ENCODE results near the gene IER3.

The IER3 gene

DNA sequence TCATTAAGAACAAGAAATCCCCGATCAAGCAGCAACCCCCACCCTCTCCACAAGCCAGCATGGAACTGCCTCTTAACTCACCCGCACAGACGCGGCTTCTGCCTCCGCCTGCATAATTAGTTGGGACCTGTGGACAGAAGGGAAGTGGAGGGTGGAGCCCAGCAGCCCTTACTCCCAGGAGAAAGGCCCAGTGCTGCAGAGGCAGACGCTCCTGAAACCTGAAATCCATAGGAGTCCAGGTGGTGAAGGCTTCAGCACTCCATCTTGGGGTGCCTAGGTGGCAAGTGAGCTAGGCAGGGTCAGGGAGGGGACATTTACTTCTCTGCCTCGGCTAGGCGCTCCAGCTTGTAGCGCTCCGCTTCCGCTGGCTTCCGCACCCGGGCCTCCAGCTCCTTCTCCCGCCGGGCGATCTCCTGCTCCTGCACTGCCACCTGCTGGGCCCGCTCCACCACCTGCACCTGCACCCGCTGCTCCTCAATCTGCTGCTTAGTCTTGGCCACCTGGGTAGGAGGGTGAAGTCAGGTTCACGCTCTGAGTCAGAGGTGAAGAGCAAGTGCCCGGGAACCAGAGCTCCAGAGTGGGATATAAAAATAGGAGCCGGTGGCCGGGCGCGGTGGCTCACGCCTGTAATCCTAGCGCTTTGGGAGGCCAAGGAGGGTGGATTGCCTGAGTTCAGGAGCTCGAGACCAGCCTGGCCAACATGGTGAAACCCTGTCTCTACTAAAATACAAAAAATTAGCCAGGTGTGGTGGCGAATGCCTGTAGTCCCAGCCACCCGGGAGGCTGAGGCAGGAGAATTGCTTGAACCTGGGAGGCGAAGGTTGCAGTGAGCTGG is 13.5 kb downstream of the IER3 start (continued):
- TF ChIP-seq OSR2 (tag by site-specific recombination; IDR thresholded peaks at IDR 0.05) (peak; percentile 97), ZNF24 (tag by site-specific recombination; IDR thresholded peaks at IDR 0.05) (0 out of 2 replicates have a peak, but pooled peaks have one; percentile 23), ZNF610 (tag by site-specific recombination; IDR thresholded peaks at IDR 0.05; ENCODE audit: borderline replicate concordance) (peak; percentile 71; the same call in 1 of the 2 replicates), ZBTB8A (tag by site-specific recombination; IDR thresholded peaks at IDR 0.05) (peak; percentile 40; the same call in 1 of the 2 replicates), ZNF664 (tag by site-specific recombination; IDR thresholded peaks at IDR 0.05) (no peak), ZNF585B (tag by site-specific recombination; IDR thresholded peaks at IDR 0.05) (no peak), IKZF3 (tag by site-specific recombination; IDR thresholded peaks at IDR 0.05) (peak; percentile 90), ZNF2 (tag by site-specific recombination; IDR thresholded peaks at IDR 0.05) (peak; percentile 74; the same call in 1 of the 2 replicates), ZIC2 (tag by site-specific recombination; IDR thresholded peaks at IDR 0.05) (peak; percentile 94), ZSCAN23 (tag by site-specific recombination; IDR thresholded peaks at IDR 0.05) (no peak), ZNF785 (tag by site-specific recombination; IDR thresholded peaks at IDR 0.05) (no peak), ZNF654 (tag by site-specific recombination; IDR thresholded peaks at IDR 0.05; ENCODE audit: low read depth) (peak; percentile 87), GLIS1 (tag by site-specific recombination; IDR thresholded peaks at IDR 0.05) (peak; percentile 50; the same call in 1 of the 2 replicates), ZNF776 (tag by site-specific recombination; IDR thresholded peaks at IDR 0.05; ENCODE audit: borderline replicate concordance) (no peak), ZNF335 (tag by site-specific recombination; conservative IDR thresholded peaks at IDR 0.05) (no peak), HOXA7 (CRISPR knock-in tag; IDR thresholded peaks at IDR 0.05; ENCODE audit: borderline replicate concordance) (no peak), SP7 (tag by site-specific recombination; IDR thresholded peaks at IDR 0.05) (peak; percentile 58; the same call in 1 of the 2 replicates), ZNF600 (tag by site-specific recombination; IDR thresholded peaks at IDR 0.05) (peak; percentile 95), ZNF10 (tag by site-specific recombination; IDR thresholded peaks at IDR 0.05) (peak; percentile 89), ZNF354C (tag by site-specific recombination; IDR thresholded peaks at IDR 0.05; ENCODE audit: borderline replicate concordance, low read depth) (no peak), GLIS2 (tag by site-specific recombination; IDR thresholded peaks at IDR 0.05) (peak; percentile 21; the same call in 1 of the 2 replicates), WT1 (tag by site-specific recombination; IDR thresholded peaks at IDR 0.05) (peak; percentile 45; the same call in 1 of the 2 replicates), ZNF660 (tag by site-specific recombination; IDR thresholded peaks at IDR 0.05) (peak; percentile 35; the same call in 1 of the 2 replicates)
- TF ChIP-seq, protein P1, sequence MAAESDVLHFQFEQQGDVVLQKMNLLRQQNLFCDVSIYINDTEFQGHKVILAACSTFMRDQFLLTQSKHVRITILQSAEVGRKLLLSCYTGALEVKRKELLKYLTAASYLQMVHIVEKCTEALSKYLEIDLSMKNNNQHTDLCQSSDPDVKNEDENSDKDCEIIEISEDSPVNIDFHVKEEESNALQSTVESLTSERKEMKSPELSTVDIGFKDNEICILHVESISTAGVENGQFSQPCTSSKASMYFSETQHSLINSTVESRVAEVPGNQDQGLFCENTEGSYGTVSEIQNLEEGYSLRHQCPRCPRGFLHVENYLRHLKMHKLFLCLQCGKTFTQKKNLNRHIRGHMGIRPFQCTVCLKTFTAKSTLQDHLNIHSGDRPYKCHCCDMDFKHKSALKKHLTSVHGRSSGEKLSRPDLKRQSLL (tag by site-specific recombination; IDR thresholded peaks at IDR 0.05): peak; percentile 97
- TF ChIP-seq, protein P2, sequence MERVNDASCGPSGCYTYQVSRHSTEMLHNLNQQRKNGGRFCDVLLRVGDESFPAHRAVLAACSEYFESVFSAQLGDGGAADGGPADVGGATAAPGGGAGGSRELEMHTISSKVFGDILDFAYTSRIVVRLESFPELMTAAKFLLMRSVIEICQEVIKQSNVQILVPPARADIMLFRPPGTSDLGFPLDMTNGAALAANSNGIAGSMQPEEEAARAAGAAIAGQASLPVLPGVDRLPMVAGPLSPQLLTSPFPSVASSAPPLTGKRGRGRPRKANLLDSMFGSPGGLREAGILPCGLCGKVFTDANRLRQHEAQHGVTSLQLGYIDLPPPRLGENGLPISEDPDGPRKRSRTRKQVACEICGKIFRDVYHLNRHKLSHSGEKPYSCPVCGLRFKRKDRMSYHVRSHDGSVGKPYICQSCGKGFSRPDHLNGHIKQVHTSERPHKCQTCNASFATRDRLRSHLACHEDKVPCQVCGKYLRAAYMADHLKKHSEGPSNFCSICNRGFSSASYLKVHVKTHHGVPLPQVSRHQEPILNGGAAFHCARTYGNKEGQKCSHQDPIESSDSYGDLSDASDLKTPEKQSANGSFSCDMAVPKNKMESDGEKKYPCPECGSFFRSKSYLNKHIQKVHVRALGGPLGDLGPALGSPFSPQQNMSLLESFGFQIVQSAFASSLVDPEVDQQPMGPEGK (tag by site-specific recombination; IDR thresholded peaks at IDR 0.05): peak; percentile 33; the same call in 1 of the 2 replicates
- TF ChIP-seq, protein P3, sequence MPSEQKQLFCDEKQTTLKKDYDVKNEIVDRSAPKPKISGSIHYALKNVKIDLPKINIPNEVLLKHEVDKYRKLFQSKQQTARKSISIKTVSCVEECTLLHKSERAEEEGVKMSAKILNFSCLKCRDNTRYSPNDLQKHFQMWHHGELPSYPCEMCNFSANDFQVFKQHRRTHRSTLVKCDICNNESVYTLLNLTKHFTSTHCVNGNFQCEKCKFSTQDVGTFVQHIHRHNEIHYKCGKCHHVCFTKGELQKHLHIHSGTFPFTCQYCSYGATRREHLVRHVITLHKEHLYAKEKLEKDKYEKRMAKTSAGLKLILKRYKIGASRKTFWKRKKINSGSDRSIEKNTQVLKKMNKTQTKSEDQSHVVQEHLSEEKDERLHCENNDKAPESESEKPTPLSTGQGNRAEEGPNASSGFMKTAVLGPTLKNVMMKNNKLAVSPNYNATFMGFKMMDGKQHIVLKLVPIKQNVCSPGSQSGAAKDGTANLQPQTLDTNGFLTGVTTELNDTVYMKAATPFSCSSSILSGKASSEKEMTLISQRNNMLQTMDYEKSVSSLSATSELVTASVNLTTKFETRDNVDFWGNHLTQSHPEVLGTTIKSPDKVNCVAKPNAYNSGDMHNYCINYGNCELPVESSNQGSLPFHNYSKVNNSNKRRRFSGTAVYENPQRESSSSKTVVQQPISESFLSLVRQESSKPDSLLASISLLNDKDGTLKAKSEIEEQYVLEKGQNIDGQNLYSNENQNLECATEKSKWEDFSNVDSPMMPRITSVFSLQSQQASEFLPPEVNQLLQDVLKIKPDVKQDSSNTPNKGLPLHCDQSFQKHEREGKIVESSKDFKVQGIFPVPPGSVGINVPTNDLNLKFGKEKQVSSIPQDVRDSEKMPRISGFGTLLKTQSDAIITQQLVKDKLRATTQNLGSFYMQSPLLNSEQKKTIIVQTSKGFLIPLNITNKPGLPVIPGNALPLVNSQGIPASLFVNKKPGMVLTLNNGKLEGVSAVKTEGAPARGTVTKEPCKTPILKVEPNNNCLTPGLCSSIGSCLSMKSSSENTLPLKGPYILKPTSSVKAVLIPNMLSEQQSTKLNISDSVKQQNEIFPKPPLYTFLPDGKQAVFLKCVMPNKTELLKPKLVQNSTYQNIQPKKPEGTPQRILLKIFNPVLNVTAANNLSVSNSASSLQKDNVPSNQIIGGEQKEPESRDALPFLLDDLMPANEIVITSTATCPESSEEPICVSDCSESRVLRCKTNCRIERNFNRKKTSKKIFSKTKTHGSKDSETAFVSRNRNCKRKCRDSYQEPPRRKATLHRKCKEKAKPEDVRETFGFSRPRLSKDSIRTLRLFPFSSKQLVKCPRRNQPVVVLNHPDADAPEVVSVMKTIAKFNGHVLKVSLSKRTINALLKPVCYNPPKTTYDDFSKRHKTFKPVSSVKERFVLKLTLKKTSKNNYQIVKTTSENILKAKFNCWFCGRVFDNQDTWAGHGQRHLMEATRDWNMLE (tag by site-specific recombination; conservative IDR thresholded peaks at IDR 0.05; ENCODE audit: low read depth): no peak
- TF ChIP-seq, protein P4, sequence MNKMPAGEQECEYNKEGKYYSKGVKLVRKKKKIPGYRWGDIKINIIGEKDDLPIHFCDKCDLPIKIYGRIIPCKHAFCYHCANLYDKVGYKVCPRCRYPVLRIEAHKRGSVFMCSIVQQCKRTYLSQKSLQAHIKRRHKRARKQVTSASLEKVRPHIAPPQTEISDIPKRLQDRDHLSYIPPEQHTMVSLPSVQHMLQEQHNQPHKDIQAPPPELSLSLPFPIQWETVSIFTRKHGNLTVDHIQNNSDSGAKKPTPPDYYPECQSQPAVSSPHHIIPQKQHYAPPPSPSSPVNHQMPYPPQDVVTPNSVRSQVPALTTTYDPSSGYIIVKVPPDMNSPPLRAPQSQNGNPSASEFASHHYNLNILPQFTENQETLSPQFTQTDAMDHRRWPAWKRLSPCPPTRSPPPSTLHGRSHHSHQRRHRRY (tag by site-specific recombination; IDR thresholded peaks at IDR 0.05): no peak
- TF ChIP-seq, protein P5, sequence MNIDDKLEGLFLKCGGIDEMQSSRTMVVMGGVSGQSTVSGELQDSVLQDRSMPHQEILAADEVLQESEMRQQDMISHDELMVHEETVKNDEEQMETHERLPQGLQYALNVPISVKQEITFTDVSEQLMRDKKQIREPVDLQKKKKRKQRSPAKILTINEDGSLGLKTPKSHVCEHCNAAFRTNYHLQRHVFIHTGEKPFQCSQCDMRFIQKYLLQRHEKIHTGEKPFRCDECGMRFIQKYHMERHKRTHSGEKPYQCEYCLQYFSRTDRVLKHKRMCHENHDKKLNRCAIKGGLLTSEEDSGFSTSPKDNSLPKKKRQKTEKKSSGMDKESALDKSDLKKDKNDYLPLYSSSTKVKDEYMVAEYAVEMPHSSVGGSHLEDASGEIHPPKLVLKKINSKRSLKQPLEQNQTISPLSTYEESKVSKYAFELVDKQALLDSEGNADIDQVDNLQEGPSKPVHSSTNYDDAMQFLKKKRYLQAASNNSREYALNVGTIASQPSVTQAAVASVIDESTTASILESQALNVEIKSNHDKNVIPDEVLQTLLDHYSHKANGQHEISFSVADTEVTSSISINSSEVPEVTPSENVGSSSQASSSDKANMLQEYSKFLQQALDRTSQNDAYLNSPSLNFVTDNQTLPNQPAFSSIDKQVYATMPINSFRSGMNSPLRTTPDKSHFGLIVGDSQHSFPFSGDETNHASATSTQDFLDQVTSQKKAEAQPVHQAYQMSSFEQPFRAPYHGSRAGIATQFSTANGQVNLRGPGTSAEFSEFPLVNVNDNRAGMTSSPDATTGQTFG (tag by site-specific recombination; IDR thresholded peaks at IDR 0.05; ENCODE audit: borderline replicate concordance): no peak
